ENCODE data around the gene ASPSCR1. TPM values are rescaled to one million over a fixed set of nuclear protein-coding genes. Genes with fewer than 3 reads are reported as not detected.

ASPSCR1 gene
- total RNA-seq, 4 donors from 2014 or later = 11.7 to 24.4 (median 18.6) TPM

DNA sequence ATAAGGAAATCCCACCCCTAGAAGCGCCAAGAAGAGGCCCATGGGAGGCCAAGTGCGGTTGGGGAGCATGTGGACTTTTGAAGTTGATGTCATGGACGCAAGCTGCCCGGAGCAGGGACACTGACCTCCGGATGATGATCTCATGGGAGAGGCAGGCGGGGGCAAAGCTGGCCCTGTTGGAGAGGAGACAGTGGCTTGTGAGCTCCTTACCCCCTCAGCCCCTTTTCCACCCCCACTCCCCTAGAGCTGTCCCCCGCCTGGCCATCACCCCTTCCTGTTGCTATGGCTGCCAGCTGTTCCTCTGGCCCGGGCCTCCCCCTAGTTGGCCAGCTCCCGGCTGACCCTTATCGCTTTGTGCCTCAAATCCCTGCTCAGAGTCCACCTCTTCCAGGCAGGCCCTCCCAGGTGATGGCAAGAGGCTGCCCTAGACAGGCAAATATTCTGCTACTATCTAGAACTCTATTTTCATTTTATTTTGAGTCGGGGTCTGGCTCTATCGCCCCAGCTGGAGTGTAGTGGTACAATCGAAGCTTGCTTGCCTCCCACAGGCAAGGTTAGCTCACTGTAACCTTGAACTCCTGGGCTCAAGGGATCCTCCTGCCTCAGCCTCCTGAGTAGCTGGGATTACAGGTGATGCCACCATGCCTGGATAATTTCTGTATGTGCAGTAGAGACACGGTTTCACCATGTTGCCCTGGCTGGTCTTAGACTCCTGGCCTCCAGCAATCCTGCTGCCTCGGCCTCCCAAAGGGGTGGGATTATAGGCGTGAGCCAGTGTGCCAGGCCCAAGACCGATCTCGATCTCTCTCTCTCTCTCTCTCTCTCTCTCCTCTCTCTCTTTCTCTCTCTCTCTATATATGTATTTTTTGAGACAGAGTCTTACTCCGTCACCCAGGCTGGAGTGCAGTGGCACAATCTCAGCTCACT, 23.0 kb upstream of the ASPSCR1 start:
- no peak for ATAC-seq
- 81 to 93% methylated on average over 6 to 18 of the region's 19 CpGs for WGBS, 2 donors (ENCODE audit: low coverage in 1 of 2)
- Histone ChIP-seq H3K4me3 (no peak overlapping the region), H3K27ac (no peak overlapping the region), H3K4me1 (peaks cover 0 to 4% (median 0%) of the 10 kb centered on the region in 3 donors), H3K27me3 (peaks cover 69% of the 10 kb centered on the region), H3K9me3 (no peaks in the 10 kb centered on the region), H3K36me3 (no peaks in the 10 kb centered on the region)
- TF ChIP-seq POLR2A (IDR thresholded peaks at IDR 0.05) (no peak), POLR2AphosphoS5 (IDR thresholded peaks at IDR 0.05) (no peak), EP300 (IDR thresholded peaks at IDR 0.05) (no peak)
- TF ChIP-seq, protein P1, sequence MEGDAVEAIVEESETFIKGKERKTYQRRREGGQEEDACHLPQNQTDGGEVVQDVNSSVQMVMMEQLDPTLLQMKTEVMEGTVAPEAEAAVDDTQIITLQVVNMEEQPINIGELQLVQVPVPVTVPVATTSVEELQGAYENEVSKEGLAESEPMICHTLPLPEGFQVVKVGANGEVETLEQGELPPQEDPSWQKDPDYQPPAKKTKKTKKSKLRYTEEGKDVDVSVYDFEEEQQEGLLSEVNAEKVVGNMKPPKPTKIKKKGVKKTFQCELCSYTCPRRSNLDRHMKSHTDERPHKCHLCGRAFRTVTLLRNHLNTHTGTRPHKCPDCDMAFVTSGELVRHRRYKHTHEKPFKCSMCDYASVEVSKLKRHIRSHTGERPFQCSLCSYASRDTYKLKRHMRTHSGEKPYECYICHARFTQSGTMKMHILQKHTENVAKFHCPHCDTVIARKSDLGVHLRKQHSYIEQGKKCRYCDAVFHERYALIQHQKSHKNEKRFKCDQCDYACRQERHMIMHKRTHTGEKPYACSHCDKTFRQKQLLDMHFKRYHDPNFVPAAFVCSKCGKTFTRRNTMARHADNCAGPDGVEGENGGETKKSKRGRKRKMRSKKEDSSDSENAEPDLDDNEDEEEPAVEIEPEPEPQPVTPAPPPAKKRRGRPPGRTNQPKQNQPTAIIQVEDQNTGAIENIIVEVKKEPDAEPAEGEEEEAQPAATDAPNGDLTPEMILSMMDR (IDR thresholded peaks at IDR 0.05) = no peak

DNA sequence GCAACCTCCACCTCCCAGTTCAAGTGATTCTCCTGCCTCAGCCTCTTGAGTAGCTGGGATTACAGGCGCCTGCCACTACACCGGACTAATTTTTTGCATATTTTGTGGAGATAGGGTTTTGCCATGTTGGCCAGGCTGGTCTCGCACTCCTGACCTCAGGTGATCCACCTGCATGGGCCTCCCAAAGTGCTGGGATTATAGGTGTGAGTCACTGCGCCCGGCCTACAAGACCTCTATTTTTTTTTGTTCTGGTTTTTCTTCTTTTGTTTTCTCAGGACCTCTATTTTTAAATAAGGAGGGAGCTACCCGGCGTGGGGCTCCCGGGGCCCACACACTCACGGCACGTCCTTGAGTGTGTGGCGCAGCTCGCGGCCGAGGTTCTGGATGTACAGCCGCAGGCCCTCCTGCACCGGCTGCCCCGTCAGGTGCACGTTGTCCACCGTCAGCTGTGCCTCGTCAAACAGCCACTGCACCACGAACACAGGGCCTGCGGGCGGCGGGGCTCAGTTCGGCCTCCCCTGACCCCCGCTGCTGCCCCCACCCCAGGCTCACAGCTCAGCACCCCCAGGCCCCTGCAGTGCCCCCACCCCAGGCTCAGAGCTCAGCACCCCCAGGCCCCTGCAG, 22.3 kb upstream of the ASPSCR1 start:
- Histone ChIP-seq H3K9me3 (no peaks in the 10 kb centered on the region), H3K27me3 (peaks cover 77% of the 10 kb centered on the region), H3K4me3 (no peak overlapping the region), H3K36me3 (no peaks in the 10 kb centered on the region), H3K27ac (no peak overlapping the region), H3K4me1 (peaks cover 0 to 11% (median 4%) of the 10 kb centered on the region in 3 donors)
- 88 to 92% methylated on average over 3 to 8 of the region's 26 CpGs for WGBS, 2 donors (ENCODE audit: low coverage in 1 of 2)
- TF ChIP-seq POLR2AphosphoS5 (IDR thresholded peaks at IDR 0.05) = no peak
- TF ChIP-seq POLR2A (IDR thresholded peaks at IDR 0.05) = no peak
- TF ChIP-seq, protein P1 (IDR thresholded peaks at IDR 0.05) = no peak
- no peak for TF ChIP-seq EP300 (IDR thresholded peaks at IDR 0.05)
- ATAC-seq = no peak

DNA sequence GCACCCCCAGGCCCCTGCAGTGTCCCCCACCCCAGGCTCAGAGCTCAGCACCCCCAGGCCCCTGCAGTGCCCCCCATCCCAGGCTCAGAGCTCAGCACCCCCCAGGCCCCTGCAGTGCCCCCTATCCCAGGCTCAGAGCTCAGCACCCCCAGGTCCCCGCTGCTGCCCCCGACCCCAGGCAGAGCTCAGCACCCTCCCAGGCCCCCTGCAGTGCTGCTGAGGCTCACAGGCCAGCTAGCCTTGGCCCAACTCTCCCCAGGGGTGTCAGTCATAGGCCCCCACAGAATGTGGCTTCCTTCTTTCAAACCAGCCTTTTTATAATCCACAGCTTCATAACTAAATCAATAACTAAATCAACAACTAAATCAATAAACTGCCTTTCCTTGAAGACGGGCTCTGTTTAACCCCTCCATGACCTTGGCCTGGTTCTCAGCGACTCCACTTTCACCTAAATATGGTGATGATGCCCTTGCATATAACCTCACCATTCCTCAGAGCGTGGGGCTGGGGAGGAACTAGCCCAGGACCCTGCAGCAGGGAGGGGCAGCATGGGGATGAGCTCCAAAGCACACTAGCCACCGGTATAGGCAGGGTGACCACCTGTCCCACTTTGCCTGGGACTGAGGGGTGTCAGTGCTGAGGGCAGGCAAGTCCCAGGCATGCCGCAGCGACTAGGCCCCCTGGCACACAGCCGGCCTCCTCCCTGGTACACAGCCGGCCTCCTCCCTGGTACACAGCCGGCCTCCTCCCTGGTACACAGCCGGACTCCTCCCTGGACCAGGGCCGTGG, 21.5 kb upstream of the ASPSCR1 start:
- ATAC-seq = no peak
- Histone ChIP-seq H3K36me3 (no peaks in the 10 kb centered on the region), H3K9me3 (no peaks in the 10 kb centered on the region), H3K27me3 (peaks cover 85% of the 10 kb centered on the region), H3K4me1 (peaks cover 0 to 19% (median 9%) of the 10 kb centered on the region in 3 donors), H3K4me3 (no peak overlapping the region), H3K27ac (no peak overlapping the region)
- WGBS, 2 donors (ENCODE audit: low coverage in 1 of 2) = 40 to 49% methylated on average over 1 to 3 of the region's 13 CpGs
- TF ChIP-seq, protein P1 (IDR thresholded peaks at IDR 0.05) = no peak
- TF ChIP-seq POLR2A (IDR thresholded peaks at IDR 0.05) (no peak), EP300 (IDR thresholded peaks at IDR 0.05) (no peak), POLR2AphosphoS5 (IDR thresholded peaks at IDR 0.05) (no peak)

DNA sequence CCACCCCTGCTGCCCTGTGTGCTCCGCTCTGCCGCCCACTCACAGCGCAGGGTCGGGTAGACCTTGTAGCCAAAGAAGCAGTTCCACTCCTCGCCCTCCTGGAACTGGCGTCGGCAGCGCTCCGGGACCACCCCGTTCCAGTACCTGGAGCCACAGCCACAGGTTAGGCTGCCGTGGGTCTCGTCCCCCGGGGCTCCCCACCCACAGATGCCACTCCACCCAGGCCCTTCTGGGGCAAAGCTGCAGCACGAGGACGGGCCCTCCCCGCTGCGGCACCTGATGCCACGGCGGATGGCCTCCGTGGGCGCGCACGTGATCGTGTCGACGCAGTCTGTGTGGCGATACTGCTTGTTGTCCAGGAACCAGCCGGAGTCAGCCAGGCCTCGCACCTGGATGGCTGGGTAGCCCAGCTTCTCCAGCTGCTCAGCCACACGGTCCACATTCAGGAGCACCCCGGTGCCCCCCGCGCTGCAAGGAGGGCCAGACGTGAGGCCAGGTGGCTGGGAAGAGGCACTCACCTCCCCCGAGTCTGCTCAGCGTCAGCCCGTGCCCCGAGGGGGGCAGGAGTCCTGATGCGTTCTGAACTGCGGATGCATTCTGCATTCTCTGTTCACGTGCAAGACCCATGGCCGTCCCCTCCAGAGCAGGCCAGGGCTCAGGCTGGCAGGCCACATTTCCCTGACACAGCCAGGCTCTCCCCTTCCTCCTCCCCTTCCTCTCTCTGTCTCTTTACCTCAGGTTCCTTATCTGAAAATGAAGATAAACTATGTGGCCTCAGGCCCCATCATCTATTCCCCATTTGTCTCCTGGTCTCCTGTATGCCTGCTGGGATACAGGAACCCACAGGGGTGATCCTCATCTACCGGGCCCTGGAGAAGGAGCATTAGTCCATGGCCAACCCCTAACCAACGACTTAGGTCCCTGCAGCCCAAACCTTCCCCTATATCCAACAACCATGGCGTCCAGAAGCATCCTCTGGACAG, 20.5 kb upstream of the ASPSCR1 start:
- peaks cover 94% of the 10 kb centered on the region for H3K27me3 ChIP-seq
- no peak overlapping the region for H3K4me3 ChIP-seq
- no peak overlapping the region for H3K27ac ChIP-seq
- peaks cover 0 to 29% (median 9%) of the 10 kb centered on the region in 3 donors for H3K4me1 ChIP-seq
- ATAC-seq = no peak
- no peaks in the 10 kb centered on the region for H3K9me3 ChIP-seq
- no peaks in the 10 kb centered on the region for H3K36me3 ChIP-seq
- 59 to 65% methylated on average over 4 to 10 of the region's 45 CpGs for WGBS, 2 donors (ENCODE audit: low coverage in 1 of 2)
- TF ChIP-seq, protein P1 (IDR thresholded peaks at IDR 0.05) = no peak
- no peak for TF ChIP-seq EP300 (IDR thresholded peaks at IDR 0.05)
- TF ChIP-seq POLR2AphosphoS5 (IDR thresholded peaks at IDR 0.05) = no peak
- TF ChIP-seq POLR2A (IDR thresholded peaks at IDR 0.05) = no peak

Measured in gastroesophageal sphincter (tissue), 4 donors.